K562 (cell line): ENCODE data around the gene FRYL. TPM values are rescaled to one million over a fixed set of nuclear protein-coding genes. Genes with fewer than 3 reads are reported as not detected.

Source experiments
- ATAC-seq: fragments of 200-7000 bp; cut with Tn5 transposase; 3 replicates; pipeline ENCODE4 v1.9.1; 2020; ENCODE audit warnings: moderate library complexity
- BruUV-seq: library from RNA; stranded (reverse); fragments of 400-500 nt; replicated peaks from 2 replicates; lab custom pipeline; 2021; lab: Mats Ljungman, UMichigan
- CTCF ChIA-PET: fragments of 300-600 bp; formaldehyde crosslinking; extraction: SDS; loops from one replicate; lab custom pipeline; 2021; ENCODE audit warnings: low intra/inter-chr PET ratio; lab: Yijun Ruan, JAX
- POLR2A ChIA-PET: fragments of 300-600, 350-650 bp; sonication (Branson Sonifier 250); formaldehyde crosslinking; extraction: SDS; loops from one replicate; lab custom pipeline; 2021; ENCODE audit warnings: antibody characterized with exemption, inconsistent platforms; lab: Yijun Ruan, JAX
- DNase-seq, 4 experiments: peaks; one replicate each; pipeline versions ENCODE4 v3.0.0 to v3.0.0-alpha.2; 2011 to 2018; ENCODE audit warnings: low spot score in 3 of 4, mixed read lengths in 3 of 4; ENCODE audit errors: extremely low read depth in 1 of 4
- FAIRE-seq: peaks from 2 replicates; lab custom pipeline; 2011; peaks lifted over from hg19 to GRCh38; lab: Jason Lieb, UNC
- H2AFZ ChIP-seq: 2 replicates; pipeline ENCODE4 v1.6.0; 2011; ENCODE audit warnings: low read depth, low read length, control low read depth, inconsistent platforms
- H3K27ac ChIP-seq: fragments of 200-600 bp; 3 replicates; pipeline ENCODE4 v1.8.0; 2011; ENCODE audit warnings: low read depth, mild to moderate bottlenecking, control low read depth, inconsistent platforms, low read length, moderate library complexity, mixed read lengths; ENCODE audit errors: extremely low read depth
- H3K27me3 ChIP-seq, 2 experiments: fragments of 300-600 bp in 1 of 2; 2 replicates in 1 of 2; 3 replicates in 1 of 2; pipeline versions ENCODE4 v1.6.0 to v1.8.0; 2011; ENCODE audit warnings: inconsistent platforms in 2 of 2, low read length in 2 of 2, mild to moderate bottlenecking in 1 of 2, mixed read lengths in 1 of 2, moderate library complexity in 1 of 2; ENCODE audit not compliant: control insufficient read depth in 2 of 2, insufficient read depth in 2 of 2
- H3K36me3 ChIP-seq: fragments of 300-600 bp; 3 replicates; pipeline ENCODE4 v1.8.0; 2011; ENCODE audit warnings: mild to moderate bottlenecking, low read length, inconsistent platforms; ENCODE audit not compliant: control insufficient read depth, insufficient read depth
- H3K4me1 ChIP-seq, 2 experiments: fragments of 200-600 bp in 1 of 2; replicated peaks in 1 of 2; 2 replicates in 1 of 2; 3 replicates in 1 of 2; pipeline versions ENCODE4 v1.5.1 to v1.8.0; 2011; ENCODE audit warnings: inconsistent platforms in 2 of 2, low read length in 2 of 2, mild to moderate bottlenecking in 1 of 2, mixed read lengths in 1 of 2, moderate library complexity in 1 of 2; ENCODE audit not compliant: control insufficient read depth in 2 of 2, insufficient read depth in 2 of 2
- H3K4me2 ChIP-seq: 2 replicates; pipeline ENCODE4 v1.6.1; 2011; ENCODE audit warnings: low read length, control low read depth, inconsistent platforms, mixed read lengths; ENCODE audit not compliant: insufficient read depth
- H3K4me3 ChIP-seq: fragments of 200-600 bp; sonication (generic), shearing (Covaris generic); 2 replicates; pipeline ENCODE4 v1.5.1; 2016; ENCODE audit warnings: control low read depth, inconsistent platforms
- H3K79me2 ChIP-seq: fragments of 200-600 bp; 3 replicates; pipeline ENCODE4 v1.8.0; 2011; ENCODE audit warnings: low read length, inconsistent platforms; ENCODE audit not compliant: control insufficient read depth, insufficient read depth
- H3K9ac ChIP-seq, 2 experiments: 2 replicates each; pipeline versions ENCODE4 v1.6.0 to v1.6.1; 2011; ENCODE audit warnings: low read depth in 2 of 2, low read length in 2 of 2, control low read depth in 1 of 2, inconsistent platforms in 1 of 2, mild to moderate bottlenecking in 1 of 2, mixed read lengths in 1 of 2; ENCODE audit not compliant: insufficient read depth in 1 of 2
- H3K9me1 ChIP-seq: one replicate; pipeline ENCODE4 v1.6.0; 2011; ENCODE audit warnings: inconsistent platforms, mild to moderate bottlenecking, low read length, moderate library complexity; ENCODE audit not compliant: control insufficient read depth, insufficient read depth
- H3K9me3 ChIP-seq: replicated peaks from 2 replicates; pipeline ENCODE4 v1.5.1; 2011; ENCODE audit warnings: low read depth, low read length, inconsistent platforms; ENCODE audit not compliant: control insufficient read depth, insufficient read depth
- H4K20me1 ChIP-seq: replicated peaks from 2 replicates; pipeline ENCODE4 v1.6.1; 2011; ENCODE audit warnings: low read length, inconsistent platforms, mixed read lengths; ENCODE audit not compliant: control insufficient read depth, insufficient read depth
- ASH1L ChIP-seq: fragments of 450-650 bp; IDR thresholded peaks from 2 replicates; pipeline ENCODE4 v1.6.1; 2018; ENCODE audit warnings: borderline replicate concordance, mild to moderate bottlenecking, low read depth; ENCODE audit not compliant: partially characterized antibody
- GTF3C2 ChIP-seq: IDR thresholded peaks from 3 replicates; pipeline ENCODE4 v1.6.1; 2011; ENCODE audit warnings: borderline replicate concordance, mild to moderate bottlenecking, moderate library complexity; ENCODE audit not compliant: insufficient read length; ENCODE audit errors: extremely low read depth
- NCOA4 ChIP-seq: fragments of 450-650 bp; IDR thresholded peaks from 2 replicates; pipeline ENCODE4 v1.6.1; 2018; ENCODE audit warnings: mild to moderate bottlenecking; ENCODE audit not compliant: partially characterized antibody
- ZBTB11 ChIP-seq, 3 experiments: fragments of 200-800 bp in 1 of 3; fragments of 250-450 bp in 1 of 3; fragments of 450-650 bp in 1 of 3; sonication (Bioruptor Pico) in 1 of 3; sonication (Bioruptor generic) in 1 of 3; formaldehyde crosslinking in 1 of 3; IDR thresholded peaks; 2 replicates each; pipeline versions ENCODE4 v1.6.1 to v1.8.0; 2016 to 2022; ENCODE audit warnings: mild to moderate bottlenecking in 2 of 3, missing genetic modification characterization in 2 of 3, missing compliant biosample characterization in 1 of 3, moderate library complexity in 1 of 3
- ZNF778 ChIP-seq: fragments of 450-650 bp; formaldehyde crosslinking; IDR thresholded peaks from 2 replicates; pipeline ENCODE4 v1.4.0; 2020; ENCODE audit warnings: mild to moderate bottlenecking, moderate library complexity
- WGBS: fragments of 100-300 bp; shearing (Covaris generic); methylation state at CpG from one replicate; pipeline ENCODE4 v1.1.6; 2016; ENCODE audit warnings: low coverage, mixed read lengths; ENCODE audit not compliant: insufficient coverage; ENCODE audit errors: missing lambda C conversion rate; 5-methylcytosine and 5-hydroxymethylcytosine counted together
- in situ Hi-C: fragments of 300-500 bp; cut with MboI; formaldehyde crosslinking; loops from 4 replicates; pipeline ENCODE4 v1.15.0; 2018; ENCODE audit warnings: inconsistent platforms, mixed read lengths
- intact Hi-C: fragments of 100-400 bp; cut with micrococcal nuclease; formaldehyde crosslinking; loops from 2 replicates; pipeline ENCODE4 v1.14.2; 2022
- polyA plus RNA-seq, 8 experiments: library from polyadenylated mRNA; depleted of rRNA in 4 of 8; stranded (reverse) in 5 of 8; unstranded in 3 of 8; fragments of >200 nt; fragmentation: Nextera tagmentation in 2 of 8; fragmentation: Illumina TruSeq in 1 of 8; extraction: Ambion mirVana in 2 of 8; extraction: Trizol in 1 of 8; gene quantifications; 2 replicates each; pipeline versions ENCODE4 v1.2.1 to v1.2.3, GENCODE V29; 2011 to 2014; ENCODE audit warnings: inconsistent platforms in 1 of 8, missing spikeins in 1 of 8
- total RNA-seq, 7 experiments: library from RNA; depleted of rRNA in 6 of 7; stranded (reverse); fragments of >200 nt in 6 of 7; fragmentation: Illumina TruSeq in 2 of 7; extraction: Trizol in 2 of 7; gene quantifications; 2 replicates each; pipeline versions ENCODE4 v1.2.1 to v1.2.3, GENCODE V29; 2011 to 2021; ENCODE audit warnings: low replicate concordance in 1 of 7
- TF ChIP-seq, protein P1 (sequence below), 2 experiments: fragments of 450-650 bp in 1 of 2; sonication (generic) in 1 of 2; formaldehyde crosslinking; conservative IDR thresholded peaks; 2 replicates each; pipeline versions ENCODE4 v1.4.0 to v1.8.1; 2020 to 2022; ENCODE audit warnings: mild to moderate bottlenecking in 1 of 2, missing genetic modification reagents in 1 of 2
- TF ChIP-seq, protein P2 (sequence below): sonication (generic); formaldehyde crosslinking; IDR thresholded peaks from 2 replicates; pipeline ENCODE4 v1.8.0; 2023; ENCODE audit warnings: mild to moderate bottlenecking, missing genetic modification reagents

Gene FRYL
- total and polyA plus RNA-seq, 9 of the 15 experiments (the other 6 are each of a cell fraction or from before 2014, with no cell fraction given): 7.2 to 34.9 (median 15.9) TPM

GRCh38 chr4:48483777-48484493 is 296.1 kb downstream of the FRYL start:
- Histone ChIP-seq H3K27me3 (no peaks in the 10 kb centered on the region), H3K9me3 (peaks cover 6% of the 10 kb centered on the region; the same call in 1 of the 2 replicates), H4K20me1 (no peaks in the 10 kb centered on the region), H3K4me2 (peak overlapping the region; percentile 78), H3K27ac (peak overlapping the region; percentile 77), H2AFZ (peak overlapping the region; percentile 87), H3K4me3 (peak overlapping the region; percentile 51), H3K9me1 (no peaks in the 10 kb centered on the region), H3K79me2 (peaks cover 46% of the 10 kb centered on the region), H3K4me1 (peaks cover 26 to 30% of the 10 kb centered on the region in 2 experiments), H3K9ac (peak overlapping the region; percentile 66 to 94), H3K36me3 (peaks cover 29% of the 10 kb centered on the region; the same call in 2 of the 3 replicates)
- CTCF ChIA-PET: interaction anchor here (0.6 kb wide), 2 partner anchors 143 to 215 kb away, joined by 3 read pairs; partner anchors contain the start of gene SLAIN2
- POLR2A ChIA-PET: interaction anchor here (0.6 to 2.1 kb wide), 6 partner anchors 8 to 338 kb away, joined by 3 to 11 read pairs (median 4); no protein-coding TSS in a partner anchor
- intact Hi-C loops: loop anchor here (10.0 kb wide), 1 partner anchor 359 kb away; no protein-coding TSS in a partner anchor
- ATAC-seq: peak; percentile 66
- 31% methylated on average over 50 of the region's 66 CpGs for WGBS
- DNase-seq: peak; percentile 30 to 41 (median 31)
- in situ Hi-C loops: no loop called here
- no TSS peak for BruUV-seq
- no peak for FAIRE-seq
- TF ChIP-seq NCOA4 (no peak), GTF3C2 (no peak), ASH1L (no peak), ZNF778 (CRISPR knock-in tag) (no peak), ZBTB11 (CRISPR knock-in tag; IDR thresholded peaks at IDR 0.05) (no peak)
- TF ChIP-seq, protein P1, sequence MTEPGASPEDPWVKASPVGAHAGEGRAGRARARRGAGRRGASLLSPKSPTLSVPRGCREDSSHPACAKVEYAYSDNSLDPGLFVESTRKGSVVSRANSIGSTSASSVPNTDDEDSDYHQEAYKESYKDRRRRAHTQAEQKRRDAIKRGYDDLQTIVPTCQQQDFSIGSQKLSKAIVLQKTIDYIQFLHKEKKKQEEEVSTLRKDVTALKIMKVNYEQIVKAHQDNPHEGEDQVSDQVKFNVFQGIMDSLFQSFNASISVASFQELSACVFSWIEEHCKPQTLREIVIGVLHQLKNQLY (CRISPR knock-in tag; conservative IDR thresholded peaks at IDR 0.05): no peak
- TF ChIP-seq, protein P2, sequence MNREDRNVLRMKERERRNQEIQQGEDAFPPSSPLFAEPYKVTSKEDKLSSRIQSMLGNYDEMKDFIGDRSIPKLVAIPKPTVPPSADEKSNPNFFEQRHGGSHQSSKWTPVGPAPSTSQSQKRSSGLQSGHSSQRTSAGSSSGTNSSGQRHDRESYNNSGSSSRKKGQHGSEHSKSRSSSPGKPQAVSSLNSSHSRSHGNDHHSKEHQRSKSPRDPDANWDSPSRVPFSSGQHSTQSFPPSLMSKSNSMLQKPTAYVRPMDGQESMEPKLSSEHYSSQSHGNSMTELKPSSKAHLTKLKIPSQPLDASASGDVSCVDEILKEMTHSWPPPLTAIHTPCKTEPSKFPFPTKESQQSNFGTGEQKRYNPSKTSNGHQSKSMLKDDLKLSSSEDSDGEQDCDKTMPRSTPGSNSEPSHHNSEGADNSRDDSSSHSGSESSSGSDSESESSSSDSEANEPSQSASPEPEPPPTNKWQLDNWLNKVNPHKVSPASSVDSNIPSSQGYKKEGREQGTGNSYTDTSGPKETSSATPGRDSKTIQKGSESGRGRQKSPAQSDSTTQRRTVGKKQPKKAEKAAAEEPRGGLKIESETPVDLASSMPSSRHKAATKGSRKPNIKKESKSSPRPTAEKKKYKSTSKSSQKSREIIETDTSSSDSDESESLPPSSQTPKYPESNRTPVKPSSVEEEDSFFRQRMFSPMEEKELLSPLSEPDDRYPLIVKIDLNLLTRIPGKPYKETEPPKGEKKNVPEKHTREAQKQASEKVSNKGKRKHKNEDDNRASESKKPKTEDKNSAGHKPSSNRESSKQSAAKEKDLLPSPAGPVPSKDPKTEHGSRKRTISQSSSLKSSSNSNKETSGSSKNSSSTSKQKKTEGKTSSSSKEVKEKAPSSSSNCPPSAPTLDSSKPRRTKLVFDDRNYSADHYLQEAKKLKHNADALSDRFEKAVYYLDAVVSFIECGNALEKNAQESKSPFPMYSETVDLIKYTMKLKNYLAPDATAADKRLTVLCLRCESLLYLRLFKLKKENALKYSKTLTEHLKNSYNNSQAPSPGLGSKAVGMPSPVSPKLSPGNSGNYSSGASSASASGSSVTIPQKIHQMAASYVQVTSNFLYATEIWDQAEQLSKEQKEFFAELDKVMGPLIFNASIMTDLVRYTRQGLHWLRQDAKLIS: no peak
